BE2C (cell line): ENCODE data around the gene IGHMBP2.

Experiments
- DNase-seq: peaks from one replicate; pipeline ENCODE4 v3.0.0-alpha.2; 2020
- H3K27me3 ChIP-seq: fragments of 250-450 bp; sonication (Bioruptor Pico); 2 replicates; pipeline ENCODE4 v1.5.1; 2020; ENCODE audit warnings: mild to moderate bottlenecking
- H3K36me3 ChIP-seq: fragments of 250-450 bp; sonication (Bioruptor Pico); 2 replicates; pipeline ENCODE4 v1.5.1; 2020; ENCODE audit warnings: mild to moderate bottlenecking
- H3K4me1 ChIP-seq: fragments of 250-450 bp; sonication (Bioruptor Pico); 2 replicates; pipeline ENCODE4 v1.5.1; 2020
- H3K4me3 ChIP-seq: 2 replicates; pipeline ENCODE4 v1.5.1; 2011; ENCODE audit warnings: low read depth, low read length
- H3K9me3 ChIP-seq: fragments of 250-450 bp; sonication (Bioruptor Pico); 2 replicates; pipeline ENCODE4 v1.5.1; 2020
- CTCF ChIP-seq: IDR thresholded peaks from 2 replicates; pipeline ENCODE4 v1.5.1; 2012; ENCODE audit warnings: mild to moderate bottlenecking, low read depth, low read length

Gene IGHMBP2

GRCh38 chr11:68939583-68940555 is 36.2 kb downstream of the IGHMBP2 start:
- TF ChIP-seq CTCF, result no peak
- Histone ChIP-seq H3K9me3 (no peaks in the 10 kb centered on the region), H3K36me3 (peaks cover 46% of the 10 kb centered on the region), H3K4me3 (no peak overlapping the region), H3K4me1 (no peaks in the 10 kb centered on the region), H3K27me3 (no peaks in the 10 kb centered on the region)
- no peak for DNase-seq

- peaks cover 37% of the 10 kb centered on the region for H3K36me3 ChIP-seq
- no peaks in the 10 kb centered on the region for H3K27me3 ChIP-seq
- no peak for DNase-seq
Observed at GRCh38 chr11:68940651-68941323, 37.1 kb downstream of the IGHMBP2 start.

GRCh38 chr11:68941324-68942094 is 37.8 kb downstream of the IGHMBP2 start:
- Histone ChIP-seq H3K4me3 (no peak overlapping the region), H3K4me1 (no peaks in the 10 kb centered on the region), H3K36me3 (peaks cover 30% of the 10 kb centered on the region), H3K27me3 (no peaks in the 10 kb centered on the region), H3K9me3 (no peaks in the 10 kb centered on the region)
- no peak for DNase-seq
- no peak for TF ChIP-seq CTCF

More at GRCh38 chr11:68940651-68941323, 37.1 kb downstream of the IGHMBP2 start:
- Histone ChIP-seq H3K4me3 (no peak overlapping the region), H3K4me1 (no peaks in the 10 kb centered on the region), H3K9me3 (no peaks in the 10 kb centered on the region)
- TF ChIP-seq CTCF, result no peak

- no peaks in the 10 kb centered on the region for H3K9me3 ChIP-seq
- no peak for DNase-seq
- H3K36me3 ChIP-seq, result peaks cover 23% of the 10 kb centered on the region
- no peak for TF ChIP-seq CTCF
- H3K4me1 ChIP-seq, result no peaks in the 10 kb centered on the region
- H3K4me3 ChIP-seq, result no peak overlapping the region
- no peaks in the 10 kb centered on the region for H3K27me3 ChIP-seq
Observed at GRCh38 chr11:68942095-68942620, 38.5 kb downstream of the IGHMBP2 start.

DNA sequence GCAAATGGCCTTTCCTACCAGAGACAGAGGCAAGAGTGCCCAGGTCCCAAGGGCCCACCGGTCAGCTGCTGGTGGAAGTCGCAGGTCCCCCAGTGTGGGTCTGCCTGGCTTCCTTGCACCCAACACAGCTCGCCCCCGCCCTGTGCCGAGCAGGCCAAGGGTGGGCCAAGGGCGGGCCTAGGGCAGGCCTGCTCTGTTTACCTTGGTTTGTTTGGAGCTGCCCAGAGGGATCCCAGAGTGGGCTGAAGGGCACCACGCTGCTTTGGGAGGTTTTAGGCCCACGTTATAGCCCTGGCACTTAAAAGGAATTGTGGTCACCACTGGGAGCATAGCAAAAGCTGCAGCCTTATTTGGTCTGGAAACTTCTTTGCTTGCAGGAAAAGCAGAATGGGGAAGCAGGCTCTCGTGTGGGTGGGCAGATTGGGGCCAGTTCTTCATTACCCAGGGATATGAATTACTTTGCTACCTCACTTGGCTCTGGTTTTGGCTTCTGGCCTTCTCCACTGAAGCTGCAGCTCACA is 39.1 kb downstream of the IGHMBP2 start:
- Histone ChIP-seq H3K27me3 (no peaks in the 10 kb centered on the region), H3K4me3 (no peak overlapping the region), H3K4me1 (no peaks in the 10 kb centered on the region), H3K9me3 (no peaks in the 10 kb centered on the region), H3K36me3 (peaks cover 17% of the 10 kb centered on the region)
- no peak for DNase-seq
- no peak for TF ChIP-seq CTCF
